Measurements from ENCODE around the gene KNG1.
"Not testable (repeated sequence)": the region's sequence is repeated elsewhere in the genome, so short reads cannot be mapped to it uniquely, and the experiment has no call there.

Gene KNG1

DNA sequence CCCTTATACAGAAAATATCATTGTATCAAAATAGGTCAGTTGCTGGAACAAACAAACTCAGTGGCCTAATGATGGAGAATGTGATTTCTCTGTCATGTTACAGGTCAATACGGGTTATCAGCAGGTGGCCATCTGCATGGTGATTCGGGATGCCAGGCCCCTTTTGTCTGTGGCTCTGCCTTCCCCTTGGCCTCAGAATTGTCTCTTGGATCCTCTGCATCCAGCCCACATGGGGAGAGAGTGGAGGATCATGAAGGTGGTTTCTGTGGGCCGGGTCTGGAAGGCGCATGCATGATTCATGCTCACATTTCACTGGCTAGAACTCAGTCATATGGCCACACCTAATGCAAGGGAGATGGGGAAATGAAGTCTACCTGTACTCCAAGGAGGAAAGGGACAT, 6.5 kb upstream of the KNG1 start:
- not testable (repeated sequence) for DNase-seq (ENCODE audit: low spot score)

GRCh38 chr3:186713499-186713898, 3.7 kb upstream of the KNG1 start:
- DNase-seq (ENCODE audit: low spot score) = no peak

DNA sequence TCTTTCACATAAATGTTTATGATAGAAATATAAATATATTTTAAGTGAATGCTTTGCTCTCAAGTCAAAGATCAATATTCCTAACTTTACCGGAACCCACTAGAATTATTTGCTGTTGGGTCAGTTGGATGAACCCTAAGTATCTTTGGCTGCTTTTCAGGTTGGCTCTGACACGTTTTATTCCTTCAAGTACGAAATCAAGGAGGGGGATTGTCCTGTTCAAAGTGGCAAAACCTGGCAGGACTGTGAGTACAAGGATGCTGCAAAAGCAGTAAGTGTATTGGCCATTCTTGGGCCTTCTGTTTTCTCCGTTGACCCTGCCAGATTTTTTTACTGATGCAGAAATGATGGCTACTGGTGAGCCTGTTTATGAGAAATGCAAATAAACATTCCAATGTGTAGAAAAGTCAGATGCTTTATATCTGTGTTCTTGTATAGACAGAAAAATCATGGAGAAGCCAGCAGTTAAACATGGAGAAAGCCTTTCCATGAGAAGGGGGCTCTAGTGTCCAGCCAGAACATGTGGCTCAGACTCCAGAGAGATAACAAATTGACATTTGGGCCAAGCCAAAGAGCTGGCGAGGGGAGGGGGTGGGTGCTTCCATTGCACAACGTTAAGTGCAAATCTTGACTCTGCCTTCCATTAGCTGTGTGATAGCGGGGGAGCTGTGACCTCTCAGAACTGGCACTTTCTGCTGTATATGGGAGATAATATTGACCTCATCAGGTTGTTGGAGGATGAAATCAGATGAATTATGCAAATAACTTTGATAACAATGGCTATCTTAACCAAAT, 3.0 kb downstream of the KNG1 start:
- DNase-seq (ENCODE audit: low spot score) = no peak

- DNase-seq (ENCODE audit: low spot score) = no peak
These were observed 5.3 kb downstream of the KNG1 start for GRCh38 chr3:186722457-186722856.

GRCh38 chr3:186724911-186725310, 7.8 kb downstream of the KNG1 start:
- DNase-seq (ENCODE audit: low spot score) = no peak

DNA sequence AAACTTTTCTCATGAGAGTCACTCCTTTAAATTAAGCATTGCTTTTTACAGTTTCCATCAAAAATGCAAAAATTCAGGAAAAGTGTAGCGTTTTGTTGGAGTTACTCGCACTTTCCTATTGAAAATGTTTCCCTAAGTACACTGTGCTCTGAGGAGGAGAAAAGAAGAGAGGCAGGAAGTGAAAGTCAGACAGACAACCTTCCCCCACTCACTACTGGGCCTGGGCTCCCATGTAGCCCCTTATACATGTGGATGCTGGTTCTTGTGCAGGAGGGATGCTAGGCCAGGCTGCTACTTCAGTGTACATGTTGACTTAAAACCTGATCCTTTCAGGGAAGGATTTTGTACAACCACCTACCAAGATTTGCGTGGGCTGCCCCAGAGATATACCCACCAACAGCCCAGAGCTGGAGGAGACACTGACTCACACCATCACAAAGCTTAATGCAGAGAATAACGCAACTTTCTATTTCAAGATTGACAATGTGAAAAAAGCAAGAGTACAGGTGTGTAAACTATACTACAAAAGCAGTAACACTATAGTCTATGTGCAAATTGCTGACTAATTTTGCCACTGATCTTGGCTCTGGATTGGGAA, 15.1 kb downstream of the KNG1 start:
- no peak for DNase-seq (ENCODE audit: low spot score)

- DNase-seq (ENCODE audit: low spot score) = no peak
These were observed 25.6 kb downstream of the KNG1 start for GRCh38 chr3:186742618-186743380.

DNA sequence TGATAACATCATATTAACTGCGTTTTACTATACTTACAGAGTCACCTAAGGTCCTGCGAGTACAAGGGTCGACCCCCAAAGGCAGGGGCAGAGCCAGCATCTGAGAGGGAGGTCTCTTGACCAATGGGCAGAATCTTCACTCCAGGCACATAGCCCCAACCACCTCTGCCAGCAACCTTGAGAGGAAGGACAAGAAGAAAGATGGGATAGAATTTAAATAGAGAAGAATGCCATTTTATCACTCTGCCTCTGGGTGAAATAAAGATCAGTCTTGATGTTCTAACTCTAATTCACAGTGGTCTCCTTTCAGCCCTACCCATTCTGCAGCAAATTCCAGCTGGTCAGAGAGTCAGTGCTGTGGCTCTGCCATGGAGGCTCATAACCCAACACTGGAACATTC, 26.5 kb downstream of the KNG1 start:
- no peak for DNase-seq (ENCODE audit: low spot score)

DNA sequence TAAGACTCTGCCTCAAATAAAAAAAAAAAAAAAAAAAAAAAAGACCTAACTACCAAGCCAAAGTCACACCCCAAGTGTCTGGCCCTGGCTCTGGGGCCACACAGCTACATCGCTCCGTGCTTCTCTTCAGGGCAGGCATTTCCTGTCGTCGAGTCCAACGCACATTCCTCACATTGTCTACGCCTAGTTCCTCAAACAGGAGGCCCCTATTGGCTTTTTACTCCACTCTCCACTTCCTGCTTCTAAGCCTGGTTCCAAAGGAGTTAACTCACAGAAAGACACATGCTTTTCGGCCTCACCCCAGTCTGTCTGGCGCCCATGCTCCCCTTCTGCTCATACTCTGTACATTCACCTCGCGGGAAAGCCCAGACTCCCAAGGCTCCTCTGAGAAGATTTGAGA, 28.8 kb downstream of the KNG1 start:
- no peak for DNase-seq (ENCODE audit: low spot score)

- DNase-seq (ENCODE audit: low spot score) = no peak
These were observed 33.2 kb downstream of the KNG1 start for GRCh38 chr3:186750316-186750715.

DNA sequence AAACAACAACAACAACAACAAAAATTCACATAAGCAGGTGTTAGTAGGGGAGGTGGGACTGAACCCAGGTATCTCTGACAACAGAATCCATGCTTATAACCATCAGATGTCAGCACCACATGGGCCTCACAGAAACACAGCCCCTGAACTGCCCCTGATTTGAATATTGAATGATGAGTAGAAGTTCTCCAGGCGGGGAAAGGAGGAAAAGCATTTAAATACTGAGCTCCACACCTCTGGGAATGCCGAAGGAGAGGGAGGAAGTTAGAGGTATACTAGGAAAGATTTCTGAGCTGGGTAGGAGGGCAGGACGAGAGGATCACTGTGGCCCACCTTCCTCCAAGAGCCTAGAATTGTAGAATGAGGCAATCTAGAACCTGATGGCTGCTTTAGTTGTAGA, 34.3 kb downstream of the KNG1 start:
- no peak for DNase-seq (ENCODE audit: low spot score)

GRCh38 chr3:186754006-186754405, 36.8 kb downstream of the KNG1 start:
- DNase-seq (ENCODE audit: low spot score) = no peak

DNA sequence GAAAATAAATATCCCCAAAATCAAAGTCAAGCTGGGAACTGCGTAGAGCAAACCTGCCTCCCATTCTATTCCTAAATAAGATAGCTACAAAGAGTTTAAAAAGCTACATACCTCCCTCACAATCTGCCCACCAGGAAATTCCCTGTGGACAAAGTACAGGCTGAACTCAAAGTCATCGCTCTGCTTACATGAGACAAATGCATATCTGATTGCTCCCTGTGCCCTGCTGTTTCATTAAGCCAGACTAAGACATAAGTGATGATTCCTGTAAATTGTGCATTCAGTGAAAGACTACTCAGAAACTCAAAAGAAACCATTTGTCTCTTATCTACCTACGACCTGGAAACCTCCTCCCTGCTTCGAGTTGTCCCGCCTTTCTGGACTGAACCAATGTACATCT, 37.7 kb downstream of the KNG1 start:
- no peak for DNase-seq (ENCODE audit: low spot score)

DNA sequence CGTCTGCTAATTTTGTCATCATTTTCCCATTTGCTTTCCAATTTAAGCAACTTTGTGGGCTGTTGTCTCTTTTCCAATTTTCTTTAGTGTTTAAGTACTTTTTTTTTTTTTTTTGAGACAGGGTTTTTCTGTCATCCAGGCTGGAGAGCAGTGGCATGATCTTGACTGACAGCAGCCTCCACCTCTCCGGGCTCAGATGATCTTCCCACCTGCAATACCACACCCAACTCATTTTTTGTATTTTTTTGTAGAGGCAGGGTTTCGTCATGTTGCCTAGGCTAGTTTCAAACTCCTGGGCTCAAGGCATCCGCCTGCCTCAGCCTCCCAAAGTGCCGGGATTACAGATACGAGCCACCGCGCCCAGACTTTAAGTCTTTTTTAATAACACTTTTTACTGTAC, 40.1 kb downstream of the KNG1 start:
- DNase-seq (ENCODE audit: low spot score) = no peak

- DNase-seq (ENCODE audit: low spot score) = no peak
These were observed 40.6 kb downstream of the KNG1 start for GRCh38 chr3:186757686-186758220.

- no peak for DNase-seq (ENCODE audit: low spot score)
These were observed 42.2 kb downstream of the KNG1 start for GRCh38 chr3:186759231-186759930.

DNA sequence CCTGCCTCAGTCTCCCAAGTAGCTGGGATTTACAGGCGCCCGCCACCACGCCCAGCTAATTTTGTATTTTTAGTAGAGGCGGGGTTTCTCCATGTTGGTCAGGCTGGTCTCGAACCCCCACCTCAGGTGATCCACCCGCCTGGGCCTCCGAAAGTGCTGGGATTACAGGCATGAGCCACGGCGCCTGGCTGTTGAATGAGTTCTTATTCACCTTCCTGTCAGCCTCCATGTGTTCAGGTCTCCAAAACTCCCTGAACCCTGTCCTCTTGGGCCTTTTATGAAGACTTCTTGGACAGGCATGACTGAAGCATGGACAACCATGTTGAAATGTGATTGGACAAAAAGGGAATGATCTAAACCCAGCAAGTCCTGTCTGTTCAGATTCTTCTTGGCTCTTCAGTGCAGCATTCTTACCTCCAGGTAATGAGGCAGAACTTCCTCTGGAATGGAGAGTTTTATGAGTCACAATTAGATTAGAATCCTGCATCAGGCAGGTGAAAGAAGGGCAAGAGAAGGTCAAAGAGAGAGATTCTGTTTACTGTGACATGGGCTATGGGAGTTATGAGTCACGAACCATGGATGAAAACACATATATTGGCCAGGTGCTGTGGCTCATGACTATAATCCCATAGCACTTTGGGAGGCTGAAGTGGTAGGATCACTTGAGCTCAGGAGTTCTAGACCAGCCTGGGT, 43.1 kb downstream of the KNG1 start:
- DNase-seq (ENCODE audit: low spot score) = no peak

DNA sequence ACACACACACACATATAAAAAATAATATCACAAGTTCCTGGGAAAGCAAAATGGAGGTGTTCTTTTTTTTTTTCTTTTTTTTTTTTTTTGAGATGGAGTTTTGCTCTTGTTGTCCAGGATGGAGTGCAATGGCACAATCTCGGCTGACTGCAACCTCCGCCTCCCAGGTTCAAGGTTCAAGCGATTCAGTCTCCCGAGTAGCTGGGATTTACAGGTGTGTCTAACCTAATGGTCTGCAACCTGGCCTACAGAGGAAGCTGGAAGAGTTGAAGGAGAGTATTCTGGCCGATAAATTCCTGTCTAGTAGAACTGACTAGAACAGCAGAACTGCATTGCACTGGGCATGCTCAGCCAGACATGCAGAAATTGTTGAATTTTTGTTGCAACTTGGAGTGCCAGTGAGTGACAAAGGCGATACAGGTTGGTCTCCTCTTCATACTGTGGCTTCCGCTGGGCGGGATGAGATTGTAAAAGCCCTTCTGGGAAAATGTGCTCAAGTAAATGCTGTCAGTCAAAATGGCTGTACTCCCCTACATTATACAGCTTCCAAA, 43.8 kb downstream of the KNG1 start:
- no peak for DNase-seq (ENCODE audit: low spot score)

GRCh38 chr3:186772281-186772694, 55.1 kb downstream of the KNG1 start:
- DNase-seq (ENCODE audit: low spot score) = no peak

DNA sequence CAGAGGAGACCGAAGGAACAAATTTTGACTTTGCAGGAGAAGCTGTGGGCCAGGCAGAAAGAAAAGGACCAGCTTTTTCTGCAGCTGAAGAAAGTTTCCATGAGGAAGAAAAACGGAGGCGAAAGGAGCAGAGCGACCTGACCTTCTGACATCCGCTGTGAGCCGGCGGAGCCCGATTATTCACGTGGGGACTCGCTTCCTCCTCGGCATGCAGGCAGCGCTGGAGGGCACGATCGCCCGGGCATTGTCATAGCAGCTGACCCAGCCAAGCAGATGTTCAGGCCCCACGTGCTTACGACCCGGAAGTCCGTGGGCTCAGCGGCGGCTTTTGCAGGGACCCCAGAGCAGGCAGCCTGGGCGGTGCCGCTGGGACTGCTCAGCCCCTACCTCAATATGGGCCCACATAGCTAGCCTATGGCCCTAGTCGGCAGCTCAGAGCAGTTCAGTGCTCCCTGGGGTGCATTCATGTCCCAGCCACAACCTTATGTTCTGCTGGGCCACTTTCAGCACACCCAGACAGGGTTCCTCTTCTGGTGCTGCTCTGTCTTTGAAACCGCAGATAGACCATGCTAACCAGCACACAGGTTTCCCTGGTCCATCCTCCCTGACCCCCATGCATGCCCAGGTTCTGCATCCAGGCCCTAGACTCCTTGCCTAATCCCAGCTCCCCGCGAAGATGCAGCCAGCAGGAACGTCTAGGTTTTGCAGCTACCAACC, 55.7 kb downstream of the KNG1 start:
- peak; percentile 90 for DNase-seq (ENCODE audit: low spot score)

- no peak for DNase-seq (ENCODE audit: low spot score)
These were observed 58.8 kb downstream of the KNG1 start for GRCh38 chr3:186775999-186776398.
